Measurements from ENCODE around the gene FANCD2. TPM values are rescaled to one million over a fixed set of nuclear protein-coding genes. Genes with fewer than 3 reads are reported as not detected.

Gene FANCD2
- total RNA-seq, 6 donors from 2014 or later = 3.0 to 23.0 (median 5.8) TPM

DNA sequence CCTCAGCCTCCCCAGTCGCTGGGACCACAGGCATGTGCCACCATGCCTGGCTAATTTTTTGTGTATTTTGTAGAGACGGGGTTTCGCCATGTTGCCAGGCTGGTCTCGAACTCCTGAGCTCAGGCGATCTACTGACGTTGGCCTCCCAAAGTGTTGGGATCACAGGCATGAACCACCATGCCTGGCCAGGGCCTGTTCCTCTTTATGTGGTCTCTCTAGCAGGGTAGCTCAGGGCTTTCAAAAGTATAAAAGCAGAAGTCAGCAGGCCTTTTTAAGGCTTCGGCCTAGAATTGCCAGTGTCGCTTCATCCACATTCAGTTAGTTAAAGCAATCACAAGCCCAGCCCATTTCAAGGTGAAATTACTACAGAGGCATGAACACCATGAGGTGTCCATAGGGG lies 123.0 kb downstream of the FANCD2 start:
- WGBS, 2 donors = 74 to 75% methylated on average over 8 of the region's 8 CpGs
- Histone ChIP-seq H3K27me3 (no peaks in the 10 kb centered on the region), H3K4me3 (no peak overlapping the region), H3K9me3 (no peaks in the 10 kb centered on the region), H3K36me3 (peaks cover 27 to 78% (median 54%) of the 10 kb centered on the region in 4 donors), H3K4me1 (peaks cover 10 to 32% (median 15%) of the 10 kb centered on the region in 4 donors), H3K27ac (peak overlapping the region in 1 of 4 donors; percentile 8)
- peak in 1 of 2 donors; percentile 33 for DNase-seq
- peak; percentile 40 to 49 for ATAC-seq (ENCODE audit: low FRiP score in 2 of 2)
- TF ChIP-seq, protein P1, sequence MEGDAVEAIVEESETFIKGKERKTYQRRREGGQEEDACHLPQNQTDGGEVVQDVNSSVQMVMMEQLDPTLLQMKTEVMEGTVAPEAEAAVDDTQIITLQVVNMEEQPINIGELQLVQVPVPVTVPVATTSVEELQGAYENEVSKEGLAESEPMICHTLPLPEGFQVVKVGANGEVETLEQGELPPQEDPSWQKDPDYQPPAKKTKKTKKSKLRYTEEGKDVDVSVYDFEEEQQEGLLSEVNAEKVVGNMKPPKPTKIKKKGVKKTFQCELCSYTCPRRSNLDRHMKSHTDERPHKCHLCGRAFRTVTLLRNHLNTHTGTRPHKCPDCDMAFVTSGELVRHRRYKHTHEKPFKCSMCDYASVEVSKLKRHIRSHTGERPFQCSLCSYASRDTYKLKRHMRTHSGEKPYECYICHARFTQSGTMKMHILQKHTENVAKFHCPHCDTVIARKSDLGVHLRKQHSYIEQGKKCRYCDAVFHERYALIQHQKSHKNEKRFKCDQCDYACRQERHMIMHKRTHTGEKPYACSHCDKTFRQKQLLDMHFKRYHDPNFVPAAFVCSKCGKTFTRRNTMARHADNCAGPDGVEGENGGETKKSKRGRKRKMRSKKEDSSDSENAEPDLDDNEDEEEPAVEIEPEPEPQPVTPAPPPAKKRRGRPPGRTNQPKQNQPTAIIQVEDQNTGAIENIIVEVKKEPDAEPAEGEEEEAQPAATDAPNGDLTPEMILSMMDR (IDR thresholded peaks at IDR 0.05) = no peak
- TF ChIP-seq EP300 (IDR thresholded peaks at IDR 0.05) = no peak
- TF ChIP-seq POLR2AphosphoS5 (IDR thresholded peaks at IDR 0.05) = no peak
- TF ChIP-seq POLR2A (IDR thresholded peaks at IDR 0.05) = no peak

DNA sequence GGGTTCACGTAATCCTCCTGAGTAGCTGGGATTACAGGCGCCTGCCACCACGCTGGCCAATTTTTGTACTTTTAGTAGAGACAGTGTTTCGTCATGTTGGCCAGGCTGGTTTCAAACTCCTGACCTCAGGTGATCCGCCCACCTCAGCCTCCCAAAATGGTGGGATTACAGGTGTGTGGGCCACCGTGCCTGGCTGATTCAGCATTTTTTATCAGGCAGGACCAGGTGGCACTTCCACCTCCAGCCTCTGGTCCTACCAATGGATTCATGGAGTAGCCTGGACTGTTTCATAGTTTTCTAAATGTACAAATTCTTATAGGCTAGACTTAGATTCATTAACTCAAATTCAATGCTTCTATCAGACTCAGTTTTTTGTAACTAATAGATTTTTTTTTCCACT lies 124.8 kb downstream of the FANCD2 start:
- DNase-seq (no peak), ATAC-seq (ENCODE audit: low FRiP score in 2 of 2) (no peak)
- no peak overlapping the region for H3K4me3 ChIP-seq
- no peaks in the 10 kb centered on the region for H3K27me3 ChIP-seq
- peaks cover 27 to 86% (median 58%) of the 10 kb centered on the region in 4 donors for H3K36me3 ChIP-seq
- TF ChIP-seq POLR2AphosphoS5 (IDR thresholded peaks at IDR 0.05) = no peak
- 79 to 82% methylated on average over 6 of the region's 6 CpGs for WGBS, 2 donors
- no peaks in the 10 kb centered on the region for H3K9me3 ChIP-seq
- no peak overlapping the region for H3K27ac ChIP-seq
- peaks cover 0 to 15% (median 3%) of the 10 kb centered on the region in 4 donors for H3K4me1 ChIP-seq

Small RNA genes lying within 50 kb of the gene (small RNA-seq; reads per million reads assigned to genes)
- 0 reads per million in 4 donors for gene CYCSP10
- gene RNU6-670P = 0 reads per million in 4 donors

Other genes starting within 250 kb of the FANCD2 start
- 10 to 100 TPM; 48.2 to 68.0 (median 60.7) TPM for gene TADA3, start 234.0 kb upstream of the FANCD2 start, total RNA-seq
- 100 to 1,000 TPM in 5 of 6 donors, 10 to 100 TPM in 1; 88.3 to 186 (median 158) TPM for gene ARPC4, start 233.4 kb upstream of the FANCD2 start, total RNA-seq
- gene TTLL3, start 216.2 kb upstream of the FANCD2 start, total RNA-seq = 100 to 1,000 TPM in 2 of 6 donors, 10 to 100 TPM in 4; 33.0 to 544 (median 64.4) TPM
- gene RPUSD3, start 182.4 kb upstream of the FANCD2 start, total RNA-seq = 10 to 100 TPM; 23.8 to 58.7 (median 34.9) TPM
- gene CIDEC, start 146.2 kb upstream of the FANCD2 start, total RNA-seq = not detected
- gene JAGN1, start 135.8 kb upstream of the FANCD2 start, total RNA-seq = 10 to 100 TPM in 4 of 6 donors, 1 to 10 TPM in 2; 4.2 to 33.3 (median 24.2) TPM
- gene IL17RE, start 123.6 kb upstream of the FANCD2 start, total RNA-seq = 10 to 100 TPM; 16.1 to 44.8 (median 27.0) TPM
- 10 to 100 TPM; 26.3 to 83.8 (median 32.9) TPM for gene IL17RC, start 109.3 kb upstream of the FANCD2 start, total RNA-seq
- 10 to 100 TPM; 31.7 to 72.3 (median 44.0) TPM for gene CRELD1, start 92.6 kb upstream of the FANCD2 start, total RNA-seq
- 1 to 10 TPM; 1.6 to 7.1 (median 4.5) TPM for gene PRRT3, start 74.0 kb upstream of the FANCD2 start, total RNA-seq
- 10 to 100 TPM; 26.2 to 79.0 (median 46.3) TPM for gene EMC3, start 39.6 kb upstream of the FANCD2 start, total RNA-seq
- gene FANCD2OS, start 81.8 kb downstream of the FANCD2 start, total RNA-seq = not detected
- 100 to 1,000 TPM in 2 of 6 donors, 10 to 100 TPM in 4; 43.3 to 115 (median 81.8) TPM for gene BRK1, start 89.2 kb downstream of the FANCD2 start, total RNA-seq
- 10 to 100 TPM; 29.8 to 71.2 (median 41.2) TPM for gene VHL, start 115.3 kb downstream of the FANCD2 start, total RNA-seq
- 10 to 100 TPM in 1 of 6 donors, 1 to 10 TPM in 5; 3.1 to 10.2 (median 7.1) TPM for gene IRAK2, start 138.5 kb downstream of the FANCD2 start, total RNA-seq
- gene TATDN2, start 222.0 kb downstream of the FANCD2 start, total RNA-seq = 10 to 100 TPM; 20.3 to 34.6 (median 26.0) TPM